H1 (cell line): ENCODE results near the gene AGFG2. TPM values are rescaled to one million over a fixed set of nuclear protein-coding genes. Genes with fewer than 3 reads are reported as not detected.

ENCODE experiments used
- JUN ChIP-seq: IDR thresholded peaks from 2 replicates; pipeline ENCODE4 v1.6.1; 2011; ENCODE audit warnings: low read depth, mild to moderate bottlenecking, improper control_type of control experiment, low read length
- SIRT6 ChIP-seq: IDR thresholded peaks from one replicate; pipeline ENCODE4 v1.7.1; 2012; ENCODE audit warnings: low read length, inconsistent platforms
- polyA plus RNA-seq, 7 experiments: library from polyadenylated mRNA; depleted of rRNA in 3 of 7; stranded (reverse) in 5 of 7; unstranded in 2 of 7; fragments of >200 nt in 5 of 7; fragments of 200-250 nt in 2 of 7; gene quantifications; 1 replicate in 5 of 7; 2 replicates in 1 of 7; 4 replicates in 1 of 7; pipeline versions ENCODE4 v1.2.1 to v1.2.3, GENCODE V29; 2011 to 2013; ENCODE audit warnings: missing spikeins in 2 of 7, mixed read lengths in 2 of 7
- total RNA-seq: library from RNA; stranded (reverse); fragmentation: NEBNext Ultra II Directional; extraction: Animal tissue kit (Norgen Biotek cat#: 25700); gene quantifications from 2 replicates; pipeline ENCODE4 v1.2.1, GENCODE V29; 2021

Gene AGFG2
- total and polyA plus RNA-seq, 2 of the 8 experiments (the other 6 are each of a cell fraction or from before 2014, with no cell fraction given) = 7.6 to 11.2 TPM

DNA sequence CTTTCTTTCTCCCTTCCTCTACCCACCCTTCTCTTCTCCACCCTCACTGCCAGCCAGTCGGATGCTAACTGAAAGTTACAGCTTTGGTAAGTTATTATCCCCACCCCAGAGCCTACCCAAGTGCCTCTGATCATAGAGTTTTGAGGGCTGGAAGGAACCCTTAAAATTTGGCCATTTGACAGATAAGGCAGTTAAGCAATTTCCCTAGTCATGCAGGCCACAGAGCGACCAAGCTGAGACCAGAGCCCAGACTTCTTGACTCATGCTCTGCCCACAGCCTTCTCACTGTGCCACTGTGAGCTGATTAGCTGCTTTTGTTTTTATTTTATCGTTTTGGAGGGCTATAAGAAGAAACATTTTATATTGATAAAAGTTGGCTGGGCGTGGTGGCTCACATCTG is 17.5 kb downstream of the AGFG2 start (continued):
- no peak for TF ChIP-seq SIRT6
- TF ChIP-seq JUN = no peak
